Jurkat, Clone E6-1 (cell line): ENCODE measurements around the gene WFIKKN1.

Source experiments
- DNase-seq: peaks from one replicate; pipeline ENCODE4 v3.0.0-alpha.2; 2011; ENCODE audit warnings: low read depth, low spot score
- H3K4me3 ChIP-seq: 2 replicates; pipeline ENCODE4 v1.5.1; 2011; ENCODE audit warnings: mild to moderate bottlenecking, low read length, control low read depth, moderate library complexity

The WFIKKN1 gene

GRCh38 chr16:667113-667779 is 36.5 kb downstream of the WFIKKN1 start:
- peak overlapping the region; percentile 50 for H3K4me3 ChIP-seq

GRCh38 chr16:667780-668518 is 37.2 kb downstream of the WFIKKN1 start, which contains the start of gene RHOT2:
TSS of gene RHOT2 (plus strand) at chr16:668132. CDS start at chr16:668200, 68 bp downstream.
- H3K4me3 ChIP-seq, result peak within 1 kb of the TSS; percentile 76
- DNase-seq, result peak; percentile 67

More at GRCh38 chr16:667113-667779, 36.5 kb downstream of the WFIKKN1 start:
- no peak for DNase-seq

DNA sequence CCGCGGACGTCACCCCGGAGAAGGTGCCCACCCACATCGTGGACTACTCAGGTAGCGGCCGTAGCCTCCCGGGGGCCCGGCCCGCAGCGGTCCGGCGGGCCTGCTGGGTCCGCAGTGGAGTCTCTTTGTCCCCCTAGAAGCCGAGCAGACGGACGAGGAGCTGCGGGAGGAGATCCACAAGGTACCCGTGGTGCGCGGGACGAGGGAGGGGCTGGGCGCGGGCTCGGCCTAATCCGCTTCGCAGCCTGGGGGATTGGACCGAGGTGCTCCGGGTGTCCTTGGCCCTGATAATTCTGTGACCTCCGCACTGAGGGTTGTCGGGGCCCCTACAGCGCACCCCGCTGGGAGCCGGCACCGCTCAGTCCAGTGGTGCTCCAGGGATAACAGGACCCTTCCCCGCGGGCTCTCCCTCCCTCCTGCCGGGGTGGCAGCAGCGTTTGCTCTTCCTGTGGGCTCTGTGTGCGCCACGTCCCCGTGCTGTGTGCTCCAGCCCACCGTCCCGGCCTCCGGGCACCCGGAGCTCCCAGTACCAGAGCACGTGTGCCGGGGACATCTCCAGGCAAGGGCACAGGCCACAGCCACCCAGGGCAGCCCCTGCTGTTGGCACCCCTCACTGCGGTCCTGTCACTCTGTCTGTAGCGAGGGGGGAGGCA is 37.9 kb downstream of the WFIKKN1 start:
- DNase-seq, result no peak
- peak overlapping the region; percentile 76 for H3K4me3 ChIP-seq

GRCh38 chr16:669666-670065 is 38.9 kb downstream of the WFIKKN1 start:
- H3K4me3 ChIP-seq, result no peak overlapping the region
- DNase-seq, result no peak

- DNase-seq, result no peak
- H3K4me3 ChIP-seq, result no peak overlapping the region
These were observed 39.9 kb downstream of the WFIKKN1 start for GRCh38 chr16:670485-671352.

- DNase-seq, result no peak
- no peak overlapping the region for H3K4me3 ChIP-seq
These were observed 40.8 kb downstream of the WFIKKN1 start for GRCh38 chr16:671353-672131.

DNA sequence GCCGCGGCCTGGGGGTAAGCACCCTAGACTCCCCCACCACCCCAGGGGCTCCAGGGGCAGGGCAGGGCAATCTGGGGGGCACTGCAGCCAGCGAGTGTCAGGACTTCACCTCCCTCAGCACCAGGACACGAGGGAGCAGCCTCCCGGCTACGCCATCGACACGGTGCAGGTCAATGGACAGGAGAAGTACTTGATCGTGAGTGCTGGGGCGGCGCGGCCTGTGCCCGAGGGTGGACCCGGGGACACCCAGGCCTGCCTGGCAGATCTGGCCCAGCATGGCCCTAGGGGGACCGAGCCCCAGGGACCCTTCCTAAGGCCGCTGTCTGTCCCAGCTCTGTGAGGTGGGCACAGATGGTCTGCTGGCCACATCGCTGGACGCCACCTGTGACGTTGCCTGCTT is 41.6 kb downstream of the WFIKKN1 start:
- DNase-seq, result no peak
- H3K4me3 ChIP-seq, result no peak overlapping the region

GRCh38 chr16:672851-673250 is 42.1 kb downstream of the WFIKKN1 start:
- H3K4me3 ChIP-seq, result no peak overlapping the region
- DNase-seq, result no peak

- no peak for DNase-seq
- H3K4me3 ChIP-seq, result no peak overlapping the region
These were observed 42.7 kb downstream of the WFIKKN1 start for GRCh38 chr16:673399-673991.

DNA sequence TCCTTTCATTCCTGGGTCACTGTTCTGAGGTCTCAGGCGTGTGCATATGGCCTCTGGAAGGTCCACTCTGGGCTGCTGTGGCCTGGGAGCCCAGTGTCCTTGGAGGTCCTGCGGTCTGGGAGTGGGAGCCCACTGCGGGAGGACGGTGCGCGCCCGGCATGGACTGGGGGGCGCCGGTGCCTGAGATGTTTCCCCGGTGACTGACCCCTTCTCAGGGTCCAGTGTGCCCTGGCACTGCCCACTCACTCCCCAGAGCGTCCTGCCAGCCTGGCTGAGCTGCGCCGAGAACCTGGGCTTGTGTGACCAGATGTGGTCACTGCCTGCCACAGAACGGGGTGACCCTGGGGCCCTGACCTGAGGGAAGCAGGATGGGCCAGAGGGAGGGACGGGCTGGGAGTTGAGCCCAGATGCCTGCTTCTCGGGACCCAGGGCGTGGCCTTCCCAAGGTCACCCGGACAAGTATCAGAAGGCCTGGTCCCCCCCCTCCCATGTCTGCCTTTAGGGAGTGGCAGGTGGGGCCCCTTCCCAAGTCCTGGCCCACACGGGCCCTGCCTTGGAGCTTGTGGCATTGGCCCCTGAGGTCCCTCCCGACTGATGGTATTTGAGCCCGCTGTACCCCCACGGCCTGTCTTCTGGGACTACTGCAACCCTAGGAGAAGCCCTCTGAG is 43.6 kb downstream of the WFIKKN1 start:
- H3K4me3 ChIP-seq, result no peak overlapping the region
- no peak for DNase-seq

DNA sequence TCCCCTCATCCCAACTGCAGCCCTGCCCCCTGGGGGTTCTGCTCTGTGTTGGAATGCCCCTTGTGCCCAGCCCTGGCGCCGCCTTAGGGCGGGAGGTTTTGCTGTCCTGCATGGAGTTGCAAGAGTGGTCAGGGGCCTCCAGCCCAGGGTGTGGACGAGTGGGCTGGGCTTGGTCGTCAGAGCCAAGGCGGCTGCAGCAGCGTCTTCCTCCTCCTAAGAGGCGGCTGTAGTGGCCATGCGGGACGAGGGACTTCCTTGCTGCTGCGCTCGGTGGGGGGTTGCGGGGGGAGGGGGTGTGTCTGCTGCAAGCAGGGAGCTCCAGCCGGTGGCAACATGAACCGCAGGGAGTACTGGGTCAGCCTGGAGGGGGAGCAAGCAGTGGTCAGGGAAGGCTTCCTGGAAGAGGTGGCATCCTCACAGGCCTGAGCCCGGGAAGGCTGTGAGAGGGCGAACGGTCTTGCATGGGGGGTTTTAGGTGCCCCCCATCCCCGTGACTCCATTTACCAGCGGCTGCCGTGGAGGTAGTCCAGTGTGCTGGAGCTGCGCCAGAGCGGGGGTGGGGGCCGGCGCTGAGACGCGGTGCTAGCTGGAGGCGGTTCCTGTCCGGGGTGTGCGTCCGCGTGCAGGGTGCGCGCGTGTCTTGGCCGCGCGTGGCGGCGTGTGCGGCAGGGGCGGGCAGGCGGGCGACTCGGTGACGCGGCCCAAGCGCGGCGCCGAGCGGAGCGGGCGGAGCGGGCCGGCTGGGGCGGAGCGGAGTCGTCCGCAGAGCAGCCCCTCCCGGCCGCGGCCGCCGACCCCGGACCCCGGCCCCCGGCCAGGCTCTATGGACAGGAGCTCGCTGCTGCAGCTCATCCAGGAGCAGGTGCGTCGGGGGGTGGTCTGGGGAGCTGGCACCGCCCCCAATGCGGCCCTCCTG is 44.4 kb downstream of the WFIKKN1 start, which contains the start of gene RHBDL1:
Gene RHBDL1, plus strand, starts transcription at position 704 of the 916 bp plus-strand sequence. Its CDS starts 120 bp downstream, at position 824.
- no peak for DNase-seq
- no peak within 1 kb of the TSS for H3K4me3 ChIP-seq

- no peak for DNase-seq
- no peak overlapping the region for H3K4me3 ChIP-seq
These were observed 45.2 kb downstream of the WFIKKN1 start for GRCh38 chr16:675884-676564.

GRCh38 chr16:676565-676902 is 45.7 kb downstream of the WFIKKN1 start:
- no peak for DNase-seq
- H3K4me3 ChIP-seq, result no peak overlapping the region

DNA sequence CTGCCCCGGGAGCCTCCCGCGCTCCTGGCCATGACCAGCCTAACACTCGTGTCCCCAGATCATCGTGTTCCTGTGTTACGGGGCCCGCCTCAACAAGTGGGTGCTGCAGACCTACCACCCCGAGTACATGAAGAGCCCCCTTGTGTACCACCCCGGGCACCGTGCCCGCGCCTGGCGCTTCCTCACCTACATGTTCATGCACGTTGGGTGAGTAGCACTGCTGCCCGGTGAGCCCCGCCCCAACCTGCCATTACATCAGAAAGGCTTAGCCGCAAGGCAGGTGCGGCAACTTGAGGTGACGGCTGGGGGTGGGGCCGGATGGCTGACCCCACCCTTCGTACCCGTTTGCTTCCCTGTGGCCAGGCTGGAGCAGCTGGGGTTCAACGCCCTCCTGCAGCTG is 46.1 kb downstream of the WFIKKN1 start:
- H3K4me3 ChIP-seq, result no peak overlapping the region
- DNase-seq, result no peak

GRCh38 chr16:677316-678190 is 46.8 kb downstream of the WFIKKN1 start:
- no peak for DNase-seq

More at GRCh38 chr16:677316-678190, 46.8 kb downstream of the WFIKKN1 start:
- no peak overlapping the region for H3K4me3 ChIP-seq
